Stimulated activated effector memory CD8-positive, alpha-beta T cell treated with anti-CD3 and anti-CD28 coated beads, Interleukin-12 subunit alpha, Interleukin-12 subunit beta, amount 100 ng/mL, for 72 hours (primary cell): ENCODE results near the gene OR10K2.
"Not testable (repeated sequence)": the region's sequence is repeated elsewhere in the genome, so short reads cannot be mapped to it uniquely, and the experiment has no call there.

Source experiments
- ATAC-seq: fragments of 150-1000 bp; cut with Tn5 transposase; 2 replicates; pipeline ENCODE4 v1.10.0; 2021
- DNase-seq, 2 donors: peaks; one replicate each; pipeline ENCODE4 v3.0.0; 2021 to 2022; ENCODE audit warnings: low spot score in 2 of 2
- H3K27ac Mint-ChIP-seq: one replicate; pipeline ENCODE4 v1.8.0; 2022; ENCODE audit warnings: mild to moderate bottlenecking, mixed read lengths
- H3K36me3 Mint-ChIP-seq: one replicate; pipeline ENCODE4 v1.8.0; 2022; ENCODE audit warnings: mild to moderate bottlenecking, mixed read lengths
- H3K4me1 Mint-ChIP-seq: one replicate; pipeline ENCODE4 v1.8.0; 2022; ENCODE audit warnings: mixed read lengths
- H3K4me3 Mint-ChIP-seq: one replicate; pipeline ENCODE4 v1.8.0; 2022; ENCODE audit warnings: mild to moderate bottlenecking, mixed read lengths
- H3K9me3 Mint-ChIP-seq: one replicate; pipeline ENCODE4 v1.8.0; 2022; ENCODE audit warnings: mixed read lengths

The OR10K2 gene

DNA sequence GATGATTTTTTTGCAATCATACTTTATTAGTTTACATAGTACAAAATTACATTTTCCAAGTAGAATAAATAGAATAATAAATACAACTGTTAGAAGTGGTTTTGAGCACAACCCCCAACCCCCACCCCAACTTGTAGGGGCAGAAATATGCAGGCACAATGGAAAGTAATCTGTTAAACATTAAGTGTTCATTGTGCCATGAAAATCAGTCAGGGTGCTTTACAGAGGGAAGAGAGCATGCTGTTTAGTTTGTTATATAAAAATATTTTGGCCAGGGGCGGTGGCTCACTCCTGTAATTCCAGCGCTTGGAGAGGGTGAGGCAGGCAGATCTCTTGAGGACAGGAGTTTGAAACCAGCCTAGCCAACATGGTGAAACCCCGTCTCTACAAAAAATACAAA lies 29.4 kb downstream of the OR10K2 start:
- DNase-seq = no peak
- H3K36me3 Mint-ChIP-seq = no peaks in the 10 kb centered on the region
- no peaks in the 10 kb centered on the region for H3K9me3 Mint-ChIP-seq
- peaks cover 6% of the 10 kb centered on the region for H3K4me1 Mint-ChIP-seq
- no peak for ATAC-seq
- no peak overlapping the region for H3K4me3 Mint-ChIP-seq
- no peak overlapping the region for H3K27ac Mint-ChIP-seq

GRCh38 chr1:158393476-158393875 lies 32.6 kb downstream of the OR10K2 start:
- Mint-ChIP-seq H3K27ac (no peak overlapping the region), H3K36me3 (no peaks in the 10 kb centered on the region), H3K4me1 (no peaks in the 10 kb centered on the region), H3K9me3 (no peaks in the 10 kb centered on the region), H3K4me3 (no peak overlapping the region)
- DNase-seq (no peak), ATAC-seq (no peak)

DNA sequence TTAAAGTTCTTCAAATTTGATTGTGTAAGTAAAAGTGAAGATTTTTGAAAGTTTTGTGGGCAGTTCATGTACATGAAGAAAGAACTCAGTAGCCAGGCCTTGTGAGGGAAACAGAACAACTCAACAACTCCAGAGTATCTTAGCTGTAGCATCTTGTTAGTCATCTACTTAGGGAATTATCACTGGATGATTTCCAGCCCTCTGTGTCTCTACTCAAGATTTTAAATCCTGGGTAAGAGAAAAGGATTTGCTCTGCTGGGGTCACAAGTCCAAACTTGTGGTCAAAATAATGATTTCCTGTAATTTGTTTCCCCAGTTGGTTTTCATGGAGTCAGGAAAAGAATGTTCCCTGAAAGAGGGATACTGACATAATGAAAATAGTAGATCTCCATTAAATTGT lies 34.9 kb downstream of the OR10K2 start:
- ATAC-seq (no peak), DNase-seq (no peak)
- Mint-ChIP-seq H3K36me3 (no peaks in the 10 kb centered on the region), H3K9me3 (no peaks in the 10 kb centered on the region), H3K4me1 (no peaks in the 10 kb centered on the region), H3K27ac (no peak overlapping the region), H3K4me3 (no peak overlapping the region)

- Mint-ChIP-seq H3K4me1 (no peaks in the 10 kb centered on the region), H3K9me3 (no peaks in the 10 kb centered on the region), H3K27ac (no peak overlapping the region), H3K4me3 (no peak overlapping the region), H3K36me3 (no peaks in the 10 kb centered on the region)
- no peak for ATAC-seq
- no peak for DNase-seq
Measured at GRCh38 chr1:158390331-158390730, 35.7 kb downstream of the OR10K2 start.

DNA sequence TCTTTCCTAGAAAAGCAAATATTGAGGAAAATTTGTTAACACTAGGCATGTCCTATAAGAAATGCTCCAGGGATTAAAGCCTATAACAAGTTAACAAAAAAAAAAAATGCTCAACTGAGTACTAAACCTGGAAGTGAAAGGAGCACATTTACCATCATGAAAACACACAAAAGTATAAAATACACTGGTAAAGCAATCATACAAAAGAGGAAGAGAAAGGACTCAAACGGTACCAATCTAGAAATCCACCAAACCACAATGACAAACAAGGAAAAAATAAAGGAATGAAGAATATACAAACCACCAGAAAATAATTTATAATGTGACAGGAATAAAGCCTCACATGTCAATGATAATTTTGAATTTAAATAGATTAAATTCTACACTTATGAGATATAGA lies 51.2 kb downstream of the OR10K2 start:
- Mint-ChIP-seq H3K27ac (no peak overlapping the region), H3K36me3 (no peaks in the 10 kb centered on the region), H3K4me1 (no peaks in the 10 kb centered on the region), H3K4me3 (no peak overlapping the region), H3K9me3 (peaks cover 11% of the 10 kb centered on the region)
- ATAC-seq = no peak
- DNase-seq = no peak

DNA sequence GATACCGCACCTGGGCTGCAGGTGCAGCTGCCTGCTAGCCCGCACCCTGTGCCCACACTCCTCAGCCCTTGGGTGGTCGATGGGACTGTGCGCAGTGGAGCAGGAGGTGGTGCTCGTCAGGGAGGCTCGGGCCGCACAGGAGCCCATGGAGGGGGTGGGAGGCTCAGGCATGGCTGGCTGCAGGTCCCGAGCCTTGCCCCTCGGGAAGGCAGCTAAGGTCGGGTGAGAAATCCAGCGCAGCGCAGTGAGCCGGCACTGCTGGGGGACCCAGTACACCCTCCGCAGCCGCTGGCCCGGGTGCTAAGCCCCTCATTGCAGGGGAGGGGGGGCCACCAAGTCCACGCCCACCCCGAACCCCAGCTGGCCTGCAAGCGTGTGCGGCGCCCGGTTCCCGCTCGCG lies 51.9 kb downstream of the OR10K2 start:
- not testable (repeated sequence) for ATAC-seq

DNA sequence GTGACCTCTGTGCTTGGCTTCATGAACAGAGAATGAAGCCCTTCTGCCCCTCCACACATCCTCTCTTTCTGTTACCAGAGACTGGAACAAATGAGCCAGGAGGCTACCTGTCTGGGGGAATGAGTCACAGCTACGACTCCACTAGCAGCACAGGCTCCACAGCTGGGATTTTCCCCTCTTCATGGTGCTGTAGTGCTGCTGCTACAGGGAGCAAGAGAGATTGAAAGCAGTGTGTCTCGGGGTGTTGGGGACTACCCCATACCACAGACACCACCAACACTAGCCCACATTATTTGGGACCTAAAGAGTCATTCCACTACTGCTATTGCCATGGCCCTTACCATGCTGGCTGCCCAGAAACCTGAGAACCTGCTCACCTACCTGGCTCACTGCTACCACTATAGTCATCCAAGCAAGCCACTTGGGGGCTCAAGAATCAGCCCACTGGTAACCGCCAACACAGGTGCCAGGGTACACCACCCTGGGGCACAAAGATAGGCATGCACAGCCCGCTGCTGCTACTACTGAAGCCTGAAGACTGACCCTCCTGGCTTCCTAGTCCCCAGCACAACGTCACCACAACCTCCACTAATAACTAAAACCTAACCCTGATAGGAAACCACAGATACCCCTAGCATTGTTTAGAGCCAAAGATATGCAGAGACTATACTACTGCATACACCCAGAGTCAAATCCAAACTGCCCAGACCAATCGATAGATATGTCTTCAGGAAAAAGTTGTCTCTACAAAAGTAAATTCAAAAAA lies 54.7 kb downstream of the OR10K2 start:
- no peaks in the 10 kb centered on the region for H3K36me3 Mint-ChIP-seq
- no peak overlapping the region for H3K27ac Mint-ChIP-seq
- DNase-seq = no peak
- H3K9me3 Mint-ChIP-seq = peaks cover 11% of the 10 kb centered on the region
- peaks cover 4% of the 10 kb centered on the region for H3K4me1 Mint-ChIP-seq
- peak; percentile 97 for ATAC-seq
- H3K4me3 Mint-ChIP-seq = no peak overlapping the region

More for the DNA sequence above, 51.9 kb downstream of the OR10K2 start:
- DNase-seq, H3K4me3 Mint-ChIP-seq, H3K36me3 Mint-ChIP-seq, H3K27ac Mint-ChIP-seq, H3K4me1 Mint-ChIP-seq: not testable (repeated sequence)
- peaks cover 11% of the 10 kb centered on the region for H3K9me3 Mint-ChIP-seq
